Measurements from ENCODE around the gene EDDM13. TPM values are rescaled to one million over a fixed set of nuclear protein-coding genes. Genes with fewer than 3 reads are reported as not detected.
"Not testable (repeated sequence)": the region's sequence is repeated elsewhere in the genome, so short reads cannot be mapped to it uniquely, and the experiment has no call there.

EDDM13 gene
- total and polyA plus RNA-seq, 5 donors from 2014 or later: 0.46 to 1.9 (median 1.1) TPM; not detected in 1

DNA sequence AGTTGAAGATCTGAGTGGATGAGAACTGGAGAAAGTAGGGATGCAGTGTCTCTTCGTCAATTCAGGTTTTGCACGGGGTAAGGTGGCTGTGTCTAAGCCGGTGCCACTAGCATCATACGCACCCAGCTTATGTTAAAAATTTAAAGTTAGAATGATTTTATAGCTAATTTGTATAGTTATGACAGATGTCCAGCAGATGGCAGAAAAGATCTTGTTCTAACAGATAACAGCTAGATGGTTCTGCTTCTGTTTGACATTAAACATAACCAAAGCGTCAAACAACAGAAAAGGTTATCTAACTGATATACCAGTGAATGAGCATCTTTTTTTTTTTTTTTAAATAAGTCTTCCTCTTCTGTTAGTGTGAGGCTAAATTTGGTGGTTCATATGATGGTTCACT, 18.8 kb upstream of the EDDM13 start:
- Histone ChIP-seq H3K4me1 (ENCODE audit: control insufficient read depth, insufficient read depth, low read length, poor library complexity, severe bottlenecking) (no peaks in the 10 kb centered on the region), H3K4me3 (ENCODE audit: low read depth, low read length) (no peak overlapping the region), H3K27me3 (ENCODE audit: control insufficient read depth, insufficient read depth, low read length) (no peaks in the 10 kb centered on the region), H3K9me3 (ENCODE audit: control insufficient read depth in 2 of 2, low read length in 2 of 2) (no peaks in the 10 kb centered on the region), H3K27ac (ENCODE audit: insufficient read depth, low read length, poor library complexity, severe bottlenecking) (no peak overlapping the region), H3K36me3 (ENCODE audit: control insufficient read depth, insufficient read depth, low read length) (no peaks in the 10 kb centered on the region)
- Mint-ChIP-seq H3K36me3 (no peaks in the 10 kb centered on the region), H3K27me3 (peaks cover 4% of the 10 kb centered on the region), H3K9me3 (no peaks in the 10 kb centered on the region), H3K4me3 (no peak overlapping the region), H3K4me1 (peaks cover 0 to 4% (median 0%) of the 10 kb centered on the region in 4 donors), H3K27ac (no peak overlapping the region)
- no peak for ATAC-seq (ENCODE audit: low read depth in 2 of 2)
- DNase-seq: peak in 2 of 3 donors; percentile 37 to 67

DNA sequence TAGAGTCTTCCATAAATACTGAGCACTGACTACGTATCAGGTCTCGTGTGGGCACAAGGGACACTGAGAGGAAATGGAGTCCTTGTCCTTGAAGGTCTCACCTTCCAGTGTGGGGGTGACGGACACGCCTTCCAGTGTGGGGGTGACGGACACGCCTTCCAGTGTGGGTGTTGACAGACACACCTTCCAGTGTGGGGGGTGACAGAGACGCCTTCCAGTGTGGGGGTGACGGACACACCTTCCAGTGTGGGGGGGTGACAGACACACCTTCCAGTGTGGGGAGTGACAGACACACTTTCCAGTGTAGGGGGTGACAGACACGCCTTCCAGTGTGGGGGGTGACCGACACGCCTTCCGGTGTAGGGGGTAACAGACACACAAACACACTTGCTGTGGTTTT, 14.3 kb upstream of the EDDM13 start:
- Histone ChIP-seq H3K4me1 (ENCODE audit: control insufficient read depth, insufficient read depth, low read length, poor library complexity, severe bottlenecking) (no peaks in the 10 kb centered on the region), H3K27ac (ENCODE audit: insufficient read depth, low read length, poor library complexity, severe bottlenecking) (no peak overlapping the region), H3K9me3 (ENCODE audit: control insufficient read depth in 2 of 2, low read length in 2 of 2) (no peaks in the 10 kb centered on the region), H3K4me3 (ENCODE audit: low read depth, low read length) (no peak overlapping the region), H3K36me3 (ENCODE audit: control insufficient read depth, insufficient read depth, low read length) (no peaks in the 10 kb centered on the region), H3K27me3 (ENCODE audit: control insufficient read depth, insufficient read depth, low read length) (no peaks in the 10 kb centered on the region)
- peak overlapping the region in 1 of 3 donors; percentile 83 for H3K27ac Mint-ChIP-seq
- no peaks in the 10 kb centered on the region for H3K27me3 Mint-ChIP-seq
- no peaks in the 10 kb centered on the region for H3K36me3 Mint-ChIP-seq
- ATAC-seq (ENCODE audit: low read depth in 2 of 2) (no peak), DNase-seq (no peak)
- H3K4me1 Mint-ChIP-seq: peaks cover 0 to 5% (median 0%) of the 10 kb centered on the region in 4 donors
- no peak overlapping the region for H3K4me3 Mint-ChIP-seq
- no peaks in the 10 kb centered on the region for H3K9me3 Mint-ChIP-seq

DNA sequence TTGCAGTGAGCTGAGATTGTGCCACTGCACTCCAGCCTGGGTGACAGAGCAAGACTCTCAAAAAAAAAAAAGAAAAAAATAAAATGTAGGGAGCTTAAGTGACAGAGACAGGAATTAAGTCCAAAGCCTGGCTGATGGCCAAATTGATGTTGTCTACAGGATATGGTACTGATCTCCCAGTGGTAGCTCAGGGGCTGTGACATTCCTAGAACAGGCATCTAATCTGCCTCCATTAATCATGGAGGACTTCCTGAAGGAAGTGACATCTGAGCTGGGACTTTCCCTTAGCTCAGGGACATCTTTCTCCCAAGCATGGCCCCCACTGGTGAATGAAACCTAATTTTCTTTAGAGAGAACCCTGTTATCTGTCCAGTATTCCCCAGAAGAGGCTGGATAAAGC, 11.4 kb upstream of the EDDM13 start:
- Histone ChIP-seq H3K9me3 (ENCODE audit: control insufficient read depth in 2 of 2, low read length in 2 of 2) (no peaks in the 10 kb centered on the region), H3K27ac (ENCODE audit: insufficient read depth, low read length, poor library complexity, severe bottlenecking) (no peak overlapping the region), H3K36me3 (ENCODE audit: control insufficient read depth, insufficient read depth, low read length) (no peaks in the 10 kb centered on the region), H3K27me3 (ENCODE audit: control insufficient read depth, insufficient read depth, low read length) (no peaks in the 10 kb centered on the region), H3K4me3 (ENCODE audit: low read depth, low read length) (no peak overlapping the region), H3K4me1 (ENCODE audit: control insufficient read depth, insufficient read depth, low read length, poor library complexity, severe bottlenecking) (no peaks in the 10 kb centered on the region)
- no peaks in the 10 kb centered on the region for H3K36me3 Mint-ChIP-seq
- ATAC-seq (ENCODE audit: low read depth in 2 of 2) (no peak), DNase-seq (no peak)
- H3K9me3 Mint-ChIP-seq: no peaks in the 10 kb centered on the region
- H3K27ac Mint-ChIP-seq: peak overlapping the region in 1 of 3 donors; percentile 52
- no peak overlapping the region for H3K4me3 Mint-ChIP-seq
- H3K27me3 Mint-ChIP-seq: no peaks in the 10 kb centered on the region
- peaks cover 0 to 3% (median 0%) of the 10 kb centered on the region in 4 donors for H3K4me1 Mint-ChIP-seq

DNA sequence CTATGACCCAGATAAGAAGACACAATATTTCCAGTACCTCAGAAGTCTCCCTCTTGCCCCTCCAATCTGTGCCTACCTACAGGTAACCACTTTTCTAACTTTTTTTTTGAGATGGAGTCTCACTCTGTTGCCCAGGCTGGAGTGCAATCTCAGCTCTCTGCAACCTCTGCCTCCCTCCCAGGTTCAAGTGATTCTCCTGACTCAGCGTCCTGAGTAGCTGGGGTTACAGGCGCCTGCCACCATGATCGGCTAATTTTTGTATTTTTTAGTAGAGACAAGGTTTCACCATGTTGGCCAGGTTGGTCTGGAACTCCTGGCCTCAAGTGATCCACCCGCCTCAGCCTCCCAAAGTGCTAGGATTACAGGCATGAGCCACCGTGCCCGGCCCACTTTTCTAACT, 10.6 kb upstream of the EDDM13 start:
- not testable (repeated sequence) for H3K9me3 ChIP-seq (ENCODE audit: control insufficient read depth in 2 of 2, low read length in 2 of 2); H3K27me3 ChIP-seq (ENCODE audit: control insufficient read depth, insufficient read depth, low read length); H3K4me3 Mint-ChIP-seq; ATAC-seq (ENCODE audit: low read depth in 2 of 2); H3K27ac Mint-ChIP-seq; DNase-seq; H3K27ac ChIP-seq (ENCODE audit: insufficient read depth, low read length, poor library complexity, severe bottlenecking); H3K36me3 Mint-ChIP-seq; H3K4me1 ChIP-seq (ENCODE audit: control insufficient read depth, insufficient read depth, low read length, poor library complexity, severe bottlenecking); H3K4me1 Mint-ChIP-seq; H3K27me3 Mint-ChIP-seq; H3K4me3 ChIP-seq (ENCODE audit: low read depth, low read length); H3K9me3 Mint-ChIP-seq; H3K36me3 ChIP-seq (ENCODE audit: control insufficient read depth, insufficient read depth, low read length)

DNA sequence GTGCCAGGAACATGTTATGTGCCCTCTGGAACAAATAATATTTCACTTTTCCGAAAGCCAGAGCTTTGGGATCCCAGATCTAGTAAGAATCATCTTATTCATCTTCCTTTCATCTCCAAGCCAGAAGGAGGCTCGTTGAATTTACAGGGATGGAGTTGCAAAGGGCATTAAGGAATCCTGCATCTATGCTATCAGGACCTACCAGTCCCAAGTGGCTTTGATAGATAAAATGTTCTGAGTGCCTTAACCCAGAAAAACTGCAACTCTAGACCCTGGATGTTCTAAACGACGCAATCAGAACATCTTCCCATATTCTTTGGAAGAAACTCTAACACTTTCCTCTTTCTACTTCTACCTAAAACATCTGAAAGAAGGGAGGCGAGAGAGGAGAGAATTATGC, 9.2 kb upstream of the EDDM13 start:
- ATAC-seq (ENCODE audit: low read depth in 2 of 2) (no peak), DNase-seq (no peak)
- Histone ChIP-seq H3K27me3 (ENCODE audit: control insufficient read depth, insufficient read depth, low read length) (no peaks in the 10 kb centered on the region), H3K9me3 (ENCODE audit: control insufficient read depth in 2 of 2, low read length in 2 of 2) (no peaks in the 10 kb centered on the region), H3K4me1 (ENCODE audit: control insufficient read depth, insufficient read depth, low read length, poor library complexity, severe bottlenecking) (no peaks in the 10 kb centered on the region), H3K4me3 (ENCODE audit: low read depth, low read length) (no peak overlapping the region), H3K36me3 (ENCODE audit: control insufficient read depth, insufficient read depth, low read length) (no peaks in the 10 kb centered on the region), H3K27ac (ENCODE audit: insufficient read depth, low read length, poor library complexity, severe bottlenecking) (no peak overlapping the region)
- Mint-ChIP-seq H3K9me3 (no peaks in the 10 kb centered on the region), H3K4me1 (peaks cover 0 to 2% (median 0%) of the 10 kb centered on the region in 4 donors), H3K4me3 (no peak overlapping the region), H3K36me3 (no peaks in the 10 kb centered on the region), H3K27me3 (no peaks in the 10 kb centered on the region), H3K27ac (no peak overlapping the region)

DNA sequence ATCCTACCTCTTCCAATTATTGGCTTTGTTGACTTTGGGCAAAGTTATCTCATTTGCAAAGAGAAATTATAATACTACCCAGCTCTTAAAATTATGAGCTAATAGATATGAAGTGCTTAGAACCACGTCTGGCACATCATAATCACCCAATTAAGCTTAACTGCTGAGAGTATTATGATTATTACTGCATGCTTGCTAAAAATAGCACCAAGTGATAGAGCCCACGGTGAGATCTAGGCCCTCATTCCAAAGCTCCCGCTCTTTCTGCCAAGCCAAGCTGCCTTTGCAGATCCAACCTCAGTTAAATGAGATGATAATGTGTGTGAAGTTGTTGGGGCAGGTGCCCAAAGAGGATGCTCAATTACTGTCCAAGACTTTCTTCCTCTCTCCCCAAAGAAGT, 6.5 kb upstream of the EDDM13 start:
- peaks cover 0 to 4% (median 0%) of the 10 kb centered on the region in 7 donors for H3K9me3 Mint-ChIP-seq
- no peak for DNase-seq
- no peak overlapping the region for H3K4me3 Mint-ChIP-seq
- no peak overlapping the region for H3K27ac Mint-ChIP-seq
- H3K4me1 Mint-ChIP-seq: peaks cover 0 to 2% (median 0%) of the 10 kb centered on the region in 4 donors
- Histone ChIP-seq H3K36me3 (ENCODE audit: control insufficient read depth, insufficient read depth, low read length) (no peaks in the 10 kb centered on the region), H3K27me3 (ENCODE audit: control insufficient read depth, insufficient read depth, low read length) (no peaks in the 10 kb centered on the region), H3K4me3 (ENCODE audit: low read depth, low read length) (no peak overlapping the region), H3K4me1 (ENCODE audit: control insufficient read depth, insufficient read depth, low read length, poor library complexity, severe bottlenecking) (no peaks in the 10 kb centered on the region), H3K9me3 (ENCODE audit: control insufficient read depth in 2 of 2, low read length in 2 of 2) (no peaks in the 10 kb centered on the region), H3K27ac (ENCODE audit: insufficient read depth, low read length, poor library complexity, severe bottlenecking) (no peak overlapping the region)
- ATAC-seq (ENCODE audit: low read depth in 2 of 2): no peak
- H3K36me3 Mint-ChIP-seq: no peaks in the 10 kb centered on the region
- H3K27me3 Mint-ChIP-seq: no peaks in the 10 kb centered on the region

DNA sequence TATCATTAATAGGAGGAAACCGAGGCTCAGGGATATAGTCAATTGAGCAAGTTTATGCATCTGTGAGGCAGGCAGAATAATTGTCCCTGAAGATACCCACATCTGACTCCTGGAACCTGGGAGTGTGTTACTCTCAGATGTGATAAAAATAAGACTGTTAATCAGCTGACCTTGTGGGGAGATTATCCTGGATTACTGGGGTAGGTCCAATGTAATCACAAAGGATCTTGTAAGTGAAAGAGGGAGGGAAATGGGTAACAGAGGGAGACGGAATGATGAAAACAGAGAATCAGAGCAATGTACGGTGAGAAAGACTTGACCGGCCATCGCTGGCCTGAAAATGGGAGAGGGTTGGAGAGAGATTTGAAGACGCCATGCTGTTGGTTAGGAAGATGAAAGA, 3.2 kb upstream of the EDDM13 start:
- H3K27ac Mint-ChIP-seq: peak overlapping the region in 1 of 3 donors; percentile 34
- H3K9me3 Mint-ChIP-seq: peaks cover 0 to 4% (median 0%) of the 10 kb centered on the region in 7 donors
- Histone ChIP-seq H3K27ac (ENCODE audit: insufficient read depth, low read length, poor library complexity, severe bottlenecking) (no peak overlapping the region), H3K9me3 (ENCODE audit: control insufficient read depth in 2 of 2, low read length in 2 of 2) (no peaks in the 10 kb centered on the region), H3K4me3 (ENCODE audit: low read depth, low read length) (no peak overlapping the region), H3K36me3 (ENCODE audit: control insufficient read depth, insufficient read depth, low read length) (no peaks in the 10 kb centered on the region), H3K27me3 (ENCODE audit: control insufficient read depth, insufficient read depth, low read length) (no peaks in the 10 kb centered on the region), H3K4me1 (ENCODE audit: control insufficient read depth, insufficient read depth, low read length, poor library complexity, severe bottlenecking) (no peaks in the 10 kb centered on the region)
- H3K27me3 Mint-ChIP-seq: no peaks in the 10 kb centered on the region
- H3K36me3 Mint-ChIP-seq: no peaks in the 10 kb centered on the region
- H3K4me3 Mint-ChIP-seq: no peak overlapping the region
- DNase-seq (no peak), ATAC-seq (ENCODE audit: low read depth in 2 of 2) (no peak)
- no peaks in the 10 kb centered on the region for H3K4me1 Mint-ChIP-seq

DNA sequence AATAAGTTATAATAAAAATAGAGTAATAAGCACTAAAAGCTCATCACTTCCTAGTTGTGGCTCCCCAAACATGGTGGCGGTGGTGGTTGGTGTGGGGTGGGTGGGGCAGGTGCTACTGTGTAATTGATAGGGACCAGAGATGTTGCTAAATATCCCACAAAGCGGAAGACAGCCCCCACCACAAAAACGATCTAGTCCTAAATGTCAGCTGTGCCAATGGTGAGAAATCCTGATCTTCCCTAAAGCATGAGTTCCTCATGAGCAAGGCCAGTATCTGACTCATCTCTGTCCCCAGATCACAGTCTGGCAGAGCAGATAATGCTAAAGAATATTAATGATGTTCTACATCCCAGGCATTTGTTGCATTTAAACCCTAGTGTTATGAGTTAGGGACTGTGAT, 1.9 kb upstream of the EDDM13 start:
- H3K36me3 Mint-ChIP-seq: peaks cover under 1% of the 10 kb centered on the region
- Histone ChIP-seq H3K9me3 (ENCODE audit: control insufficient read depth in 2 of 2, low read length in 2 of 2) (no peaks in the 10 kb centered on the region), H3K4me3 (ENCODE audit: low read depth, low read length) (no peak overlapping the region), H3K36me3 (ENCODE audit: control insufficient read depth, insufficient read depth, low read length) (no peaks in the 10 kb centered on the region), H3K27ac (ENCODE audit: insufficient read depth, low read length, poor library complexity, severe bottlenecking) (no peak overlapping the region), H3K4me1 (ENCODE audit: control insufficient read depth, insufficient read depth, low read length, poor library complexity, severe bottlenecking) (no peaks in the 10 kb centered on the region), H3K27me3 (ENCODE audit: control insufficient read depth, insufficient read depth, low read length) (no peaks in the 10 kb centered on the region)
- peaks cover 0 to 4% (median 0%) of the 10 kb centered on the region in 7 donors for H3K9me3 Mint-ChIP-seq
- no peak overlapping the region for H3K27ac Mint-ChIP-seq
- ATAC-seq (ENCODE audit: low read depth in 2 of 2) (no peak), DNase-seq (no peak)
- no peak overlapping the region for H3K4me3 Mint-ChIP-seq
- no peaks in the 10 kb centered on the region for H3K27me3 Mint-ChIP-seq
- H3K4me1 Mint-ChIP-seq: no peaks in the 10 kb centered on the region
